Calu3 (cell line): Measurements from ENCODE around the gene TXN2. TPM values are rescaled to one million over a fixed set of nuclear protein-coding genes. Genes with fewer than 3 reads are reported as not detected.

ENCODE experiments used
- BruUV-seq: library from RNA; stranded (reverse); fragments of 400-500 nt; replicated peaks from 2 replicates; lab custom pipeline; 2021; lab: Mats Ljungman, UMichigan
- CTCF ChIA-PET: fragments of 300-600 bp; sonication (Branson Sonifier 250); formaldehyde crosslinking; loops from one replicate; lab custom pipeline; 2022; ENCODE audit warnings: antibody characterized with exemption; lab: Charles Lee
- DNase-seq: peaks from one replicate; pipeline ENCODE4 v3.0.0; 2022
- H3K27ac Mint-ChIP-seq: one replicate; pipeline ENCODE4 v1.8.0; 2022; ENCODE audit warnings: mixed read lengths; ENCODE audit not compliant: unreplicated experiment
- H3K27me3 Mint-ChIP-seq: one replicate; pipeline ENCODE4 v1.8.0; 2022; ENCODE audit warnings: mixed read lengths; ENCODE audit not compliant: unreplicated experiment
- H3K36me3 Mint-ChIP-seq: one replicate; pipeline ENCODE4 v1.8.0; 2022; ENCODE audit warnings: mild to moderate bottlenecking, moderate library complexity, mixed read lengths; ENCODE audit not compliant: insufficient read depth, unreplicated experiment
- H3K4me1 Mint-ChIP-seq: one replicate; pipeline ENCODE4 v1.8.0; 2022; ENCODE audit warnings: mild to moderate bottlenecking, low read depth, mixed read lengths; ENCODE audit not compliant: unreplicated experiment
- H3K4me3 Mint-ChIP-seq: one replicate; pipeline ENCODE4 v1.8.0; 2022; ENCODE audit warnings: mild to moderate bottlenecking, low read depth, moderate library complexity, mixed read lengths; ENCODE audit not compliant: unreplicated experiment
- H3K9me3 Mint-ChIP-seq: one replicate; pipeline ENCODE4 v1.8.0; 2022; ENCODE audit warnings: low read depth, mixed read lengths; ENCODE audit not compliant: unreplicated experiment
- CTCF ChIP-seq: fragments of 200-600 bp; IDR thresholded peaks from one replicate; pipeline ENCODE4 v1.8.0; 2022; ENCODE audit warnings: antibody characterized with exemption; ENCODE audit not compliant: unreplicated experiment
- intact Hi-C: fragments of 100-400 bp; cut with micrococcal nuclease; formaldehyde crosslinking; loops from one replicate; pipeline ENCODE4 v1.10.0; 2022; ENCODE audit not compliant: unreplicated experiment
- total RNA-seq: library from RNA; stranded (reverse); gene quantifications from 2 replicates; pipeline ENCODE4 v1.2.3, GENCODE V29; 2022

TXN2 gene
- total RNA-seq, 1 experiment from 2014 or later, result 58.4 TPM

GRCh38 chr22:36467946-36468345 is 13.5 kb downstream of the TXN2 start:
- Mint-ChIP-seq H3K4me1 (peaks cover 38% of the 10 kb centered on the region), H3K36me3 (peaks cover 41% of the 10 kb centered on the region), H3K27me3 (no peaks in the 10 kb centered on the region), H3K27ac (peak overlapping the region; percentile 68), H3K9me3 (no peaks in the 10 kb centered on the region), H3K4me3 (peak overlapping the region; percentile 50)
- CTCF ChIA-PET, result interaction anchor here (1.3 kb wide), 1 partner anchor 13 kb away, joined by 4 read pairs; no protein-coding TSS in a partner anchor
- DNase-seq, result peak; percentile 73
- intact Hi-C loops, result loop anchor here (5.0 kb wide), 1 partner anchor 81 kb away; the partner anchor contains the start of gene MYH9
- no peak for TF ChIP-seq CTCF
- no TSS peak for BruUV-seq

- H3K27ac Mint-ChIP-seq, result peak overlapping the region; percentile 98
- no TSS peak for BruUV-seq
- CTCF ChIA-PET, result interaction anchor here (0.8 to 1.3 kb wide), 2 partner anchors 12 to 136 kb away, joined by 3 to 4 read pairs; no protein-coding TSS in a partner anchor
Measured at GRCh38 chr22:36467042-36467810, 14.2 kb downstream of the TXN2 start.

DNA sequence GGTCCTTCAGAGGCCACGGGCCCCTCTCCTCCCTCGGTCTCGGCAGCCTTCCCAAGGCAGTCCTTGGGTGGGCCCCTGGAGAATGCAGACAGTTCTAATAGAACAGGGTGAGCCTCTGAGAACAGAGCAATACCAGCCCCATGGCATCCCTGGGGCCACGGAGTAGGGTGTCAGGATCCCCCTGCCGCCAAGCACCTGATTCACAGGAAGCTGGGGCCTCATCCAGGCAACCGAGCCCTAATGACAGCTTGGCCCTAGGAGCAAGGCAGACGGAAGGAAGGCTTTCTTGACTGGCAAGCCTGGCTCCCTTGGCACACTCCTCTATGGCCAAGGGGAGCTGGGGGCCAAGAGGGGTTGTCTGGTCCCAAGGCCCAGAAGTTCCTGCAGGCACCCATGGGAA is 15.2 kb downstream of the TXN2 start:
- H3K4me3 Mint-ChIP-seq, result no peak overlapping the region
- BruUV-seq, result no TSS peak
- H3K27ac Mint-ChIP-seq, result peak overlapping the region; percentile 98
- no peaks in the 10 kb centered on the region for H3K27me3 Mint-ChIP-seq
- no peak for TF ChIP-seq CTCF
- peaks cover 44% of the 10 kb centered on the region for H3K36me3 Mint-ChIP-seq
- H3K4me1 Mint-ChIP-seq, result peaks cover 52% of the 10 kb centered on the region
- CTCF ChIA-PET, result interaction anchor here (1.0 to 1.5 kb wide), 4 partner anchors 30 to 96 kb away, joined by 3 to 5 read pairs (median 4); partner anchors contain the start of gene MYH9
- intact Hi-C loops, result loop anchor here (5.0 kb wide), 1 partner anchor 79 kb away; the partner anchor contains the start of gene MYH9
- H3K9me3 Mint-ChIP-seq, result no peaks in the 10 kb centered on the region
- DNase-seq, result no peak

More at GRCh38 chr22:36467042-36467810, 14.2 kb downstream of the TXN2 start:
- Mint-ChIP-seq H3K9me3 (no peaks in the 10 kb centered on the region), H3K36me3 (peaks cover 43% of the 10 kb centered on the region), H3K27me3 (no peaks in the 10 kb centered on the region), H3K4me1 (peaks cover 43% of the 10 kb centered on the region), H3K4me3 (peak overlapping the region; percentile 16)
- intact Hi-C loops, result loop anchor here (5.0 kb wide), 1 partner anchor 80 kb away; the partner anchor contains the start of gene MYH9
- TF ChIP-seq CTCF, result no peak
- no peak for DNase-seq

DNA sequence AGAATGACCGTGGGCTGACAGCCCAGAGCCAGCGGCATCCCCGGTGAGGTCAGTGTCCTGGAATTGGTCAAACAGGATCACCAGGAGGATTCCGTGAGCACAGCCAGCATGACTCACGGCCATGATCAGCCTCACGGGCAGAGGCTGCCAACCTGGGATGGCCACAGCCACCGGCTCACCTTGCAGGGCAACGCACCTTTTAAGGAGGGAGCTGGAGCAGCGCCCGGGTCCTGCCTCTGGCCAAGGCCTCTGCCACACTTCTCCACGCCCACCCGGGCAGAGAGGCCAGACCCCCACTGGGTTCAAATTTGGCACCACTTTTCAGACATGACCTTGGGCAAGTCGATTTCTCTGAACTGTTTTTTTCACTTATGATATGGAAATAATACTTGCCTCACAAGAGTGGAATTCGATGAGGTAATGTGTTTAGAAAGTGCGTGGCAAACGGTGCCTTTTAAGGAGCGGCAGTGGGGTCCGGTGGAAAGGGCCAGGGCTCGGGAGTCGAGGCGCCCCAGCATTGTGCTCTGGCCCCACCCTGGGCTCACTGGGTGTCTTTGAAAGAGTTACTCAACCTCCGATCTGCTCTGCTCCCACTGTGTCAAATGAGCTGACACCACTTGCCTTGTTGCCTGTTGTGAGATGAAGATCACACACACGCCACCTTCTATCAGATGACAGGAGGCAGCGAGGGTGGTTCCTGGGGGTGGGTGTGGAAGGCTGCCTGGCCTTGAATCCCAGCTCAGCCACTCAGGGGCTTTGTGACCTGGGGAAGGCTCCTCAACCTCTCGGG is 16.0 kb downstream of the TXN2 start:
- intact Hi-C loops, result loop anchor here (5.0 kb wide), 1 partner anchor 78 kb away; the partner anchor contains the start of gene MYH9
- CTCF ChIA-PET, result interaction anchor here (0.7 to 1.5 kb wide), 6 partner anchors 14 to 100 kb away, joined by 3 to 5 read pairs (median 4); partner anchors contain the start of gene MYH9
- DNase-seq, result peak; percentile 94
- peaks cover 61% of the 10 kb centered on the region for H3K4me1 Mint-ChIP-seq
- BruUV-seq, result no TSS peak
- H3K27ac Mint-ChIP-seq, result peak overlapping the region; percentile 98
- H3K9me3 Mint-ChIP-seq, result no peaks in the 10 kb centered on the region
- H3K27me3 Mint-ChIP-seq, result no peaks in the 10 kb centered on the region
- peaks cover 44% of the 10 kb centered on the region for H3K36me3 Mint-ChIP-seq
- no peak for TF ChIP-seq CTCF
- peak overlapping the region; percentile 54 for H3K4me3 Mint-ChIP-seq
